ENCODE data around the gene WIZ. TPM values are rescaled to one million over a fixed set of nuclear protein-coding genes. Genes with fewer than 3 reads are reported as not detected.

WIZ gene
- total RNA-seq, 1 donor from 2014 or later = 42.7 TPM

DNA sequence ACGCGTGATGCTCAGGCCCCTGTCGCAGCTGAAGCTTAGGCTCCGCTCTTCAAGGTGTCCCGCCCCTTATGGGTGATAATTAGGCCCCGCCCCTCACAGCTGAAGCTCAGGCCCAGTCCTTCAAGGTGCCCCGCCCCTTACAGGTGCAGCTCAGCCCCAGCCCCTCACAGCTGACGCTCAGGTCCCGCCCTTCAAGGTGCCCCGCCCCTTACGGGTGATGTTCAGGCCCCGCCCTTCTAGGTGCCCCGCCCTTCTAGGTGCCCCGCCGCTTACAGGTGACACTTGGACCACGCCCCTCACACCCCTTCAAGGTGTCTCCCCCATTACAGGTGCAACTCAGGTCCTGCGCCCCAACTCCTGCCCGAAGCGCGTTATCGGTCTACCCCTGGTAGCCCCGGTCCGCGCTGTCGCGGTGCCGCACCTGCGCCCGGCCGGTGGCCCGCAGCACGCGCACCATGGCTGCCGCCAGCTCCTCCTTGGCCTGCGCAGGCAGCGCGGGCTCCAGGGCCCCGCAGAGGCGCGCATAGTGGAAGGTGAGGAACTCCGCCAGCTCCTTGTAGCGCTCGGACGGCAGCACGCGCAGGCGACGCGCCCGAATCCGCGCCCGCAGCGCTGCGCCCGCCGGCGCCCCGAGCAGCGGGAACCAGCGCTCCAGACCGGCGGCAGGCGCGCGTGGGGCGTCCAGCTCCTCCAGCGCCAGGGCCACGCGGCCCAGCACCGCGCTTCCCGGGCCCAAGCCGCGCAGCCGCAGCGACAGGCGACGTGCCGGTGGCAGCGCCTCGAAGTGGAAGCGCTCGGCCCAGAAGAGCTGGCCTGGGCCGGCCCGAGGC is 7.3 kb upstream of the WIZ start:
- H3K4me3 ChIP-seq (ENCODE audit: low read depth, low read length) = no peak overlapping the region
- DNase-seq (ENCODE audit: low read depth) = no peak
- peaks cover 60% of the 10 kb centered on the region for H3K27me3 ChIP-seq (ENCODE audit: control insufficient read depth, insufficient read depth, low read length)
- H3K36me3 ChIP-seq (ENCODE audit: control insufficient read depth, insufficient read depth, low read length) = no peaks in the 10 kb centered on the region
- TF ChIP-seq, protein P1, sequence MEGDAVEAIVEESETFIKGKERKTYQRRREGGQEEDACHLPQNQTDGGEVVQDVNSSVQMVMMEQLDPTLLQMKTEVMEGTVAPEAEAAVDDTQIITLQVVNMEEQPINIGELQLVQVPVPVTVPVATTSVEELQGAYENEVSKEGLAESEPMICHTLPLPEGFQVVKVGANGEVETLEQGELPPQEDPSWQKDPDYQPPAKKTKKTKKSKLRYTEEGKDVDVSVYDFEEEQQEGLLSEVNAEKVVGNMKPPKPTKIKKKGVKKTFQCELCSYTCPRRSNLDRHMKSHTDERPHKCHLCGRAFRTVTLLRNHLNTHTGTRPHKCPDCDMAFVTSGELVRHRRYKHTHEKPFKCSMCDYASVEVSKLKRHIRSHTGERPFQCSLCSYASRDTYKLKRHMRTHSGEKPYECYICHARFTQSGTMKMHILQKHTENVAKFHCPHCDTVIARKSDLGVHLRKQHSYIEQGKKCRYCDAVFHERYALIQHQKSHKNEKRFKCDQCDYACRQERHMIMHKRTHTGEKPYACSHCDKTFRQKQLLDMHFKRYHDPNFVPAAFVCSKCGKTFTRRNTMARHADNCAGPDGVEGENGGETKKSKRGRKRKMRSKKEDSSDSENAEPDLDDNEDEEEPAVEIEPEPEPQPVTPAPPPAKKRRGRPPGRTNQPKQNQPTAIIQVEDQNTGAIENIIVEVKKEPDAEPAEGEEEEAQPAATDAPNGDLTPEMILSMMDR (IDR thresholded peaks at IDR 0.05; ENCODE audit: insufficient read depth, low read length, poor library complexity, severe bottlenecking) = no peak

- no peak for DNase-seq (ENCODE audit: low read depth)
- Histone ChIP-seq H3K27me3 (ENCODE audit: control insufficient read depth, insufficient read depth, low read length) (peaks cover 57% of the 10 kb centered on the region), H3K4me3 (ENCODE audit: low read depth, low read length) (no peak overlapping the region), H3K36me3 (ENCODE audit: control insufficient read depth, insufficient read depth, low read length) (no peaks in the 10 kb centered on the region)
- TF ChIP-seq, protein P1 (IDR thresholded peaks at IDR 0.05; ENCODE audit: insufficient read depth, low read length, poor library complexity, severe bottlenecking) = no peak
These were observed 6.7 kb upstream of the WIZ start for GRCh38 chr19:15456441-15456840.

DNA sequence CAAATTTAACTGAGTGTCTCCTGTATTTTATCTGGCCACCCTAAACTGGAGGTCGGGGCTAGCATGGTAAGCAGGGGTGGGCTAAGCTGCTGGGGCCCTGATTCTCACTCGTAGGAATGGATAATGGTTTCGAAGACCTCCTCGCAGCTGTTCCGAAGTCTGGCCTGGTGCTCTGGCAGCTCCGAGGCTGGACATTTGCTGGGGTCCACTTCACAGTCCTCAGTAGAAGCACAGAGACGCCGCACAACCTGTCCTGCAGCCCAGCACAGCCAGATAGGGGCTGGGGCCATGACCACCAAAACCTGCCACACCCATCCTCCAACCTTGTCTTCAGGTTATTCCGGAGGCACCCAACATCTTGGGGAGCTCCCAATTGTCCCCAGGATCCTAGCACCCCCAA is 6.2 kb upstream of the WIZ start:
- TF ChIP-seq, protein P1 (IDR thresholded peaks at IDR 0.05; ENCODE audit: insufficient read depth, low read length, poor library complexity, severe bottlenecking) = no peak
- peaks cover 52% of the 10 kb centered on the region for H3K27me3 ChIP-seq (ENCODE audit: control insufficient read depth, insufficient read depth, low read length)

DNA sequence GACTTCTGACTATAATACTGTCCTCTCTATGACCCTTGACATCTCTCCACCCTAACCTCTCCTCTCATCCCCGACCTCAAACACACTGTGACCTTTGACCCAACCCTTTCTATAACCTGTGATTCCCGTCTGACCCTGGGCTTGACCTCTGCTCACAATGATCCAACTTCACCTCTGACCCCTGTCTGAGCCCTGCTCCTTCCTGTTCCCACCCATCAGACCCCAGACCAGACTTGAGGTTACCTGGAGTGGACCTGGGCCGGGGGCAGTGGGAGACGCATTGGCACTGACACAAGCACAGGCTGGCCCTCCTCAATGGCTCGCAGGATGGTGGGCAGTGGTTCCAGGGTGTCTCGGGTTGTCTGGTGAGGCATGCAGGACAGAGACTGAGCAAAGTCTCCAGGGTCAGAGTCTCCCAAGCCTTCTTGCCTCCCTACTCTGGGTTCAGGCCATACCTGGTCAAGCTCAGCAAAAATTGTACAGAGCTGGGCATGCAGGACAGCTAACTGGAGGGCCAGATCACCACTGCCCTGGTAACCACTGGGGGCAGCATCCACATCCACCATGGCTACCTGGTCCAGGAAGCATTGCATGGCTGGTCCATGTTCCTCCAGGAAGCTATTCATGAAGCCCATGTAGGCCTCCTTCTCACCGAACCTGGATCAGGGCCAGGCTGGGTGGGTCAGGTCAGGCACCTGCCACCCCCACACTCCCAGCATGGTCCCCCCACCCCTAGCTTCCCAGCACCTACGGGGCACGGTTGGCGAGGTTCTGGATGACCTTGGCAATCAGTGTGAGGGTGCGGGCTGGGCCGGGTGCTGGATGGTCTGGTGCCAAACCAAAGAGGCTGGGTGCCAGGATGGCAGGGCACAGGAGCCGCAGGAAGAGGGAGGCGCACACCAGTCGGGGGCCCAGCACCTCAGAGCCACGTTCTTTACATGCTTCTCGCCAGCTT is 4.4 kb upstream of the WIZ start:
- no peak for DNase-seq (ENCODE audit: low read depth)
- H3K4me3 ChIP-seq (ENCODE audit: low read depth, low read length) = no peak overlapping the region
- TF ChIP-seq, protein P1 (IDR thresholded peaks at IDR 0.05; ENCODE audit: insufficient read depth, low read length, poor library complexity, severe bottlenecking) = peak; percentile 30
- no peaks in the 10 kb centered on the region for H3K36me3 ChIP-seq (ENCODE audit: control insufficient read depth, insufficient read depth, low read length)
- peaks cover 43% of the 10 kb centered on the region for H3K27me3 ChIP-seq (ENCODE audit: control insufficient read depth, insufficient read depth, low read length)

More for the DNA sequence above, 6.2 kb upstream of the WIZ start:
- DNase-seq (ENCODE audit: low read depth) = no peak
- Histone ChIP-seq H3K4me3 (ENCODE audit: low read depth, low read length) (no peak overlapping the region), H3K36me3 (ENCODE audit: control insufficient read depth, insufficient read depth, low read length) (no peaks in the 10 kb centered on the region)

DNA sequence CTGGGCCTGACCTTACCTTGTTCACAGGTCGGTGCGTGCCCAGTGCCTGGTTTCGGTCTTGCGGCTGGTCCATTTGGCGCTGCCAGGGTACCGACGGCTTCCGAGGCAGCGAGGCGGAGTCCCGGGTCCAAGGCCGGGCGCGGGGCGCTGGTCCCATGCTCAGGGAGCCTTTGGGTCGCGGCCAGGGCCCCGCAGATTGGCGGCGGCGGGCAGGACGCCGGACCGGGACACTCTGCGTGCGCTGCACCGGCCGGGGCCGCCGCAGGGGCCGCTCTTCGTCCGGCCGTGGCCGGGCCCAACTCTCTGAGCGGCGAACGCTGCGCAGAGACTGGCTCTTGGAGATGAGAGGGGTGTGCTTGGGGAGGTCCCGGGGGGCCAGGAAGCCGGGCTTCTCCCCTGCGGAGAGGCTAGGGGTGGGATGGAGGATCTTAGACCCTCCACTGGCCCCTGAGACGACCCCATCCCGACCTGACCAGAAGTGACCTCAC is 3.4 kb upstream of the WIZ start:
- Histone ChIP-seq H3K4me3 (ENCODE audit: low read depth, low read length) (peak overlapping the region; percentile 33), H3K36me3 (ENCODE audit: control insufficient read depth, insufficient read depth, low read length) (no peaks in the 10 kb centered on the region), H3K27me3 (ENCODE audit: control insufficient read depth, insufficient read depth, low read length) (peaks cover 39% of the 10 kb centered on the region)
- DNase-seq (ENCODE audit: low read depth) = no peak
- TF ChIP-seq, protein P1 (IDR thresholded peaks at IDR 0.05; ENCODE audit: insufficient read depth, low read length, poor library complexity, severe bottlenecking) = peak; percentile 19
